DMS114 treated with DMSO at 0.1 percent for 48 hours (cell line): ENCODE measurements around the gene ZBTB43.
"Not testable (repeated sequence)": the region's sequence is repeated elsewhere in the genome, so short reads cannot be mapped to it uniquely, and the experiment has no call there.

ENCODE experiments used
- DNase-seq: peaks from one replicate; lab custom pipeline; 2025; ENCODE audit not compliant: unreplicated experiment; lab: John Stamatoyannopoulos, UW

The ZBTB43 gene

GRCh38 chr9:126790561-126790960, 14.3 kb upstream of the ZBTB43 start:
- no peak for DNase-seq

DNA sequence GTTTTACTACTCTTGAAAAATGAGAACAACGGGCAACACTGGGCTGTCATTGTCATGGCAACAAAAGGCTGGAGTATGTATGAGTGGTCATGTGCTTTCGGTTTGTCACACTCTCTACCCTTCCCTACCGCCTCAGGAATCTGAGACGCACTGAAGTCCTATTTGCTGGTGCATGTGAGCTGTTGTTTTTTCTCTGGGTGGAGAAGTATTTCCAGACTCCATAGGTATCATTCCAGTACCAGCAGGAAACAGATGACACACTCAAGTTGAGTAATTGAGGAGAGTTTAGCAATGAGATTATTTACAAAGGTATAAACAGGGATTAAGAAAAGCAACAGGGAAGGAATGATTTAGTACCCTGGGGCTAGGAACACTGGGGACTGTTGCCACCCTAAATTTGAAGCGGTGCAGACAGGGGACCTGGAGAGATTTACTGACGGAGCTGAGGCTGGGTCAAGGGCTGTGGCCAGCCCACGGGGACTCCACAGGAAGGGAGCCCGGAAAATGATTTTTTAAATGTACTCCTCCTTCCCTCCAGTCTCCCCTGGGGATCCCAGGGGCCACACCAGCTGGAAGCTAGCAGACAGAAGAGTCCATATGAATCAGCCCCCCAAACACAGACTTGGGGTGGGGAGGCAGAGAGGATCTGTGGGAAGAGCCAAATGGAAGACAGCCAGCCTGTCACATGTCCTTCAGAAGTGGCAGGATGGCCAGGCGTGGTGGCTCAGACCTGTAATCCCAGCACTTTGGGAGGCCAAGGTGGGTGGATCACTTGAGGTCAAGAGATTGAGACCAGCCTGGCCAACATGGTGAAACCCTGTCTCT, 13.2 kb upstream of the ZBTB43 start:
- no peak for DNase-seq

DNA sequence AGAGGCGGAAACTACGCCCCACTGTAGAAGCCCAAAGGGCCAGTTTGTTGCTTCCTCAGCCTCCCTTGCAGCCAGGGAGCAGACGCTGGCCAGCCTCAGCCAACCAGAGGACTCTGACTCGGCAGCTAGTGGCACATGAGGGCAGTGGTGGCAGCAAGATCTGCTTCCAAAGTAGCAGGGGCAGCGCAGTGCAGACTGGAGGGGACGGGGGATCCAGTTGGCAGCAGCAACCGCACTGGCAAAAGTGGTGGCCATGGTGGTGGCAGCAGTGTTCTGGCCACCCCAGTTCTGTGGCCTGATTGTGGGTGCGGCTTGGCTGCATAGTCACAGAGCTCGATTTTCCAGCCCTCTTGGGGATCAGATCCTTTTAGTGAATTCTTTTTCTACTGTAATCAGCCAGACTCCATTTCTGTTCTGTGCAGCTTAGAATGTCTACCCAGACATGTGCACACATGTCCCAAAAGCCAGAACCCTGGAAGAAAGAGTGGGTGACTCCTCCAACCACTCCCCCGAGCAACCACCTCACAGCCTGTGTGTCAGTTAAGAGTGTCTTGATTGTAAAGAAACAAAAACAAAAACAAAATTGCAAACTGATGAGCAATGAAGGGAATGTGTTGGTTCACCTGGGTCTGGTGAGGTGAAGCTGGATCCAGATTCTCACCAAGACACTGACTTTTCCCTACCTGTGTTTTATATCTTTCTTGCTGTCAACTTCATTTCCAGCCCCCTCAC, 11.0 kb upstream of the ZBTB43 start:
- DNase-seq: no peak

GRCh38 chr9:126794441-126794840, 10.4 kb upstream of the ZBTB43 start:
- DNase-seq: no peak

GRCh38 chr9:126796758-126797157, 8.1 kb upstream of the ZBTB43 start:
- no peak for DNase-seq

DNA sequence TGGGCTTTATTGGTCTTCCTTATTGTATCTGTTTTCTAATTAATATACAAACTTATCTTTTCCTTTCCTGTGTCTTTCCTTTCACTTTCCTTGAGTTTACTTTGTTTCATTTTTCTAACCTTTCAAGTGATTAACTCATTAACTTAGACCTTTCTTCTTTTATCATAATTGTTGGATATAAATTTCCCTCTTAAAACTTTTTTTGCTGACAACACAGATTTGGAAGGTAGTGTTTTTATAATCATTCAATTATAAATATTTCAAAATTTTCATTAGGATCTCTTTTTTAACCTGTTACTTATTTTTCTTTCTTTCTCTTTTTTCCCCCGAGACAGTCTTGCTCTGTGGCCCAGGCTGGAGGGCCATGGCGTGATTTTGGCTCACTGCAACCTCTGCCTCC, 6.9 kb upstream of the ZBTB43 start:
- DNase-seq: no peak

- no peak for DNase-seq
Observed at GRCh38 chr9:126799034-126799433, 5.8 kb upstream of the ZBTB43 start.

DNA sequence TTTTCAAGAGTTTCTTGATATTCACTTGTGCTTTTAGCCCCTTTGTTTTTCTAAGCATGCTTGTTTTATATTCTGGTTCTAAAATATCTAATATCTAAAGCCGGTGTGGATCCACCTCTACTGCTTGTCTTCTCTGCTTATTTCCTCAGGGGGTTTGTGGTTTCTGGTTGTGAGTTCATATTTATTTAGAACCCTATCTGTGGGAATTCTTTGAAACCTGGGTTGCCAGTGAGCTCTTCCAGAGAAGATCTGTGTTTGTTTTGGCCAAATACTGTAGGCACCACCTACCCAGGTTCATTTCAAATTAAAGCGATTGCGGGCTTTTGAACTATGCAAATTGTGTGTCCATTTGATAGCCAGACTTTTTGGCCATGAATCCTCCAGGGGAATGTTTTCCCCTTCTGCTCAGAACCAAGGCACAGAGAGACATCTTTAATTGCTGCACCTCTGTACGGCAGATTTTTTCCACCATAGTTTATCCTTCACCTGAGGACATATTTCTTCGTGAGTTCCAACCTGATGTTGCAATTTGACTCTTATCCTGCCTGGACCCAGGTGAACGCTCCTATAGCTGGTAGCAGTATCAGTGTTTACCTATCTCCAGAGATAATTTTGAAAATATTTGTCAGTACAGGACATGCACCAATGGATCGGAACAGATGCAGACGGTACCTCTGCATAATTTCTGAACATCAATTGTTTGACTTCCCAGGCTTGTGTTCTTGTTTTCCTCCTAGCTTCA, 2.4 kb upstream of the ZBTB43 start:
- no peak for DNase-seq

DNA sequence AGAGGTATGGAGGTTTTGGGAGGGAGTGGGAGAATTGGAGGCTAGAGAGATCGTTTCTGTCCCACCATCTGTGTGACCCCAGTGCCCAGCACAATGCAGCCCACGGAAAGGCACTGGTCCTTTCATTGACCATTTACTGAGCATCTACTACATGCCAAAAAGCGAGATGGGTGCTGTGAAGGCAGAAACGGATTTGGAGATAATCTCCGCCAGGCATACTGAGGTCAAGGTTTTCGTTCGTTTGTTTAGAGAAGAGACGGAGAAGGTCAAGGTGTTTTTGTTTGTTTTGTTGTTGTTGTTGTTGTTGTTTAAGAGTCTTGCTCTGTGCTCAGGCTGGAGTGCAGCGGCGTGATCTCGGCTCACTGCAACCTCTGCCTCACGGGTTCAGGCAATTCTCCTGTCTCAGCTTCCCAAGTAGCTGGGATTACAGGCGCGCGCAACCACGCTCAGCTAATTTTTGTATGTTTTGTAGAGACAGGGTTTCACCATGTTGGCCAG, 593 bp upstream of the ZBTB43 start:
- no peak for DNase-seq

GRCh38 chr9:126805554-126806262, 868 bp downstream of the ZBTB43 start:
- no peak for DNase-seq

DNA sequence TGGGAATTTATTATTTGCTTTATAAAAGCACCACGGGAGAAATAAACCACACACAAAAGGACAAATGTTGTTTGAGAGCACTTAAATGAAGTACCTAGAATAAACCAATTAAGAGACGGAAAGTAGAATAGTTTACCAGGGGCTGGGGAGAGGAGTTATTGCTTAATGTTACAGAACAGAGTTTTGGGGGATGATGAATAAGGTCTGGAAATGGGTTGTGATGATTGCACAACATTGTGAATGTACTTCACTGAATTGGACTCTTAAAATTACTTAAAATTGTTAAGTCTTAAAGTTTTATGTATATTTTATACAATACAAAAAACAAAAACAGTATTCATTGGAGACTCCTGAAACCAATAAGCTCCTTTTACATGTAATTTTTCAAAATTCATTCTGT, 1.5 kb downstream of the ZBTB43 start:
- DNase-seq: no peak

- DNase-seq: no peak
Observed at GRCh38 chr9:126809068-126809467, 4.2 kb downstream of the ZBTB43 start.

- not testable (repeated sequence) for DNase-seq
Observed at GRCh38 chr9:126810221-126810620, 5.4 kb downstream of the ZBTB43 start.

DNA sequence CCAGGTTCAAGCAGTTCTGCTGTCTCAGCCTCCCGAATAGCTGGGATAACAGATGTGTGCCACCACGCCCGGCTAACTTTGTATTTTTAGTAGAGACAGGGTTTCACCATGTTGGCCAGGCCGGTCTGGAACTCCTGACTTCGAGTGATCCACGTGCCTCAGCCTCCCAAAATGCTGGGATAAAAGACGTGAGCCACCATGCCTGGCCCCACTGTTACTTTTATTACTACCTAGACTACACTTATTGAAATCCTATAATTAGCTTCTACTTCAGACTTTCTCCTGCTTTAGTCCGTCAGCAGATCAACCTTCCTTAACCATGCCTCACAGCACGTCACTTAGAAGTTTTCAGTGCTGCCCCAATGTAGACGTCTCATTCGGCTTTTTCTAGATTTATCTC, 8.2 kb downstream of the ZBTB43 start:
- no peak for DNase-seq

DNA sequence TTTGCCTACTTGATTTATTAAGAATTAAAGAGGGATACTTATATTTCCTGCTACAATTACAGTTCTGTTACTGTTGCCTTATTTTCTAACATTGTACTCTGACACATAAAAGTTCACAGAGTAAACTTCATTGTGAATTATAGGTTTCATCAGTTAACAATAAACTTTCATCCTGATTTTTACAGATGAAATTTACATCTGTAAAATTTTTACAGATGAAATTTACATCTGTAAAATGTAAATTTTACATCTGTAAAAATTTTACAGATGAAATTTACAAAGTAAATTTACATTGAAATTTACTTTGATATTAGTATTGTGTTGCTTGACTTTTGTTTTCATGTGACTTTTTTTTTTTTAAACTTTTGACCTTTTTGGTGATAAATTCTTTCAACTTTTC, 9.3 kb downstream of the ZBTB43 start:
- DNase-seq: no peak

- not testable (repeated sequence) for DNase-seq
Observed at GRCh38 chr9:126817615-126818014, 12.8 kb downstream of the ZBTB43 start.

- DNase-seq: no peak
Observed at GRCh38 chr9:126818482-126818881, 13.6 kb downstream of the ZBTB43 start.

DNA sequence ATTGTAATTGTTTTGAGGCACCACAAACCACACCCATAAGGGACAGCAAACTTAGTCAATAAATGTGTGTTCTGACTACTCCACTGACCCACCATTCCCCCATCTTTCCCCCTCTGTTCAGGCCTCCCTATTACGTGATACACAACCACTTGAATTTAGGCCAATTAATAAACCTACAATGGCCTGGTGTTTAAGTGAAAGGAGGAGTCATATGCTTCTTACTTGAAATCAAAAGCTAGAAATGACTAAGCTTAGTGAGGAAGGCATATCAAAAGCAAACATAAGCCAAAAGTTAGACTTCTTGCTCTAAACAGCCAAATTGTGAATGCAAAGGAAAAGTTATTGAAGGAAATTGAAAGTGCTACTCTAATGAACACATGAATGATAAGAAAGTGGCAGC, 14.6 kb downstream of the ZBTB43 start:
- DNase-seq: no peak

DNA sequence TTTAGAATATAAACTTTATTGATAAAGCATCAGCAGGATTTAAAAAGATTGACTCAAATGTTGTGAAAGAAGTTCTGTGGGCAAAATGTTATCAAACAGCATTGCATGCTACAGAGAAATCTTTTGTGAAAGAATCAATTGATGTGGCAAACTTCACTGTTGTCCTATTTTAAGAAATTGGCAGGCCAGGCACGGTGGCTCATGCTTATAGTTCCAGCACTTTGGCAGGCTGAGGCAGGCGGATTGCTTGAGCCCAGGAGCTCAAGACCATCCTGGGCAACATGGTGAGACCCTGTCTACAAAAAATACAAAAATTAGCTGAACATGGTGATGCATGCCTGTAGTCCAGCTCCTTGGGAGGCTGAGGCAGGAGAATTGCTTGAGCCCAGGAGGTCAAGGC, 17.4 kb downstream of the ZBTB43 start:
- no peak for DNase-seq

DNA sequence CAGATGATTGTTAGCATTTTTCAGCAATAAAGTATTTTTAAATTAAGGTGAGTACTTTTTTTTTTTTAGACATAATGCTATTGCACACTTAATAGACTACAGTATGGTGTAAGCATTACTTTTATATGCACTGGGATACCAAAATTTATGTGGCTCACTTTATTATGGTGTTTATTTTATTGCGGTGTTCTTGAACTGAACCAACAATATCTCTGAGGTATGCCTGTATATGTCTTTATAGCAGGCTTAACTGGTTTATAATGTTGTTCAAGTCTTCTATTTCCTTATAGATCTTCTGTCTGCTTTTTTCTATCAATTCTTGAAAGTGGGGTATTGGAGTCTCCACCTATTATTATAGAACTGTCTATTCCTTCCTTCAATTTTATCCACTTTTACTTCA, 18.0 kb downstream of the ZBTB43 start:
- DNase-seq: no peak

DNA sequence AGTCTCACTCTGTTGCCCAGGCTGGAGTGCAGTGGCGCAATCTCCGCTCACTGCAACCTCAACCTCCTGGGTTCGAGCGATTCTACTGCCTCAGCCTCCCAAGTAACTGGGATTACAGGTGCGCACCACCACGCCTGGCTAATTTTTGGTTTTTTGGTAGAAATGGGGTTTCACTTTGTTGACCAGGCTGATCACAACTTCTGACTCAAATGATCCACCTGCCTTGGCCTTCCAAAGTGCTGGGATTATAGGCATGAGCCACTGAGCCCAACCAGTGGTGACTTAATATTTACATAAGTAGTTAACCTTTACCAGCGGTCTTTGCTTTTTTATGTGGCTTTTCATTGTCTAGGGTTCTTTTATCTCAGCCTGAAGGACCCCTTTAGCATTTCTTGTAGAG, 19.2 kb downstream of the ZBTB43 start:
- DNase-seq: not testable (repeated sequence)
